ENCODE measurements around the gene BAIAP2.

DNA sequence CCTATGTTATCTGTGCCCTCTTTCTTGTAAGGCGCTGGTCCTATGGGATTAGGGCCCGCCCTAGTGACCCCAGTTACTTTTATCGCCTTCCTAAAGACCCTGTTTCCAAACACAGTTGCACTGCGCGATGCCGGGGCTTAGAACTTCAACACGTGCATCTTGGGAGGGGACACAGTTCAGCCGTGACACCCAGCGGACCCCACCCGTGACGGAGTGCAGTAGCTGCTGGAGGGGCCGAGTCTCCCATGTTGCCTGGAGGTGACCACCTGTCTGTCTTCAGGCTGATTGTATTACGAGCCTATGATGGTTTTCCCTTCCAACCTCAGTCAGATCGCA is 9.4 kb downstream of the BAIAP2 start:
- no peak for TF ChIP-seq EP300 (IDR thresholded peaks at IDR 0.05; ENCODE audit: borderline replicate concordance)
- no peak for TF ChIP-seq TCF12 (IDR thresholded peaks at IDR 0.05; ENCODE audit: low read depth)
- no peak for TF ChIP-seq TAF1 (IDR thresholded peaks at IDR 0.05; ENCODE audit: low read depth)
- TF ChIP-seq RAD21 (IDR thresholded peaks at IDR 0.05; ENCODE audit: low read depth) = no peak
- no peak for TF ChIP-seq EGR1 (IDR thresholded peaks at IDR 0.05)
- no peak for TF ChIP-seq TEAD4 (IDR thresholded peaks at IDR 0.05)
- TF ChIP-seq ZBTB7A (IDR thresholded peaks at IDR 0.05; ENCODE audit: low read depth) = no peak
- no peak for TF ChIP-seq NFIC (IDR thresholded peaks at IDR 0.05)
- no peak for TF ChIP-seq CREB1 (IDR thresholded peaks at IDR 0.05; ENCODE audit: low read depth)

Data from Ishikawa (cell line).